SH-SY5Y (cell line): ENCODE measurements around the gene ADGRL3.

Experiments
- GATA2 ChIP-seq: IDR thresholded peaks from 2 replicates; pipeline ENCODE4 v1.6.1; 2011; ENCODE audit warnings: mild to moderate bottlenecking, low read depth, low read length
- GATA3 ChIP-seq: IDR thresholded peaks from 2 replicates; pipeline ENCODE4 v1.6.1; 2011; ENCODE audit warnings: low read depth, mild to moderate bottlenecking, low read length, moderate library complexity

DNA sequence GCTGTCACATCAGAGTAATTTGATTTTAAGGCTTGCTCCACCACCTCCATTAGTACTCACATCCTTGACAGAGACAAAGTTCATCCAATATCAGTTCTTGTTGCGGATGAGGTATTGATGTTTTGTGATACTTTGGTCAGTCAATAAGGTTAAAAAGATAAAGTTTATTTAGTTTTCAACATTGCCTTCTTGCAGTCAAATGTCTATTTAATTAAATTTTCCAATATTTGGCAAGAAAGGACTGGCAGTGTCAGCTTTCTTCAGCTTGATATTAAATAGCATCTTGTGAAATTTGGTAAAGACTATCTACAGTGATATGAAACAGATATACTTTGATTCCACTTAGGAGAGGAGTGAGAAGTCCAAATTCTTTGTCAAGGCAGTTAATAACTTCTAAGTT is 493.4 kb downstream of the ADGRL3 start:
- TF ChIP-seq GATA2 (no peak), GATA3 (no peak)
